ENCODE data around the gene ULK2. TPM values are rescaled to one million over a fixed set of nuclear protein-coding genes. Genes with fewer than 3 reads are reported as not detected.

ULK2 gene
- polyA plus RNA-seq, 1 of the 3 experiments (the other 2 are of a cell fraction) = 18.0 TPM

GRCh38 chr17:19730843-19731242, 136.9 kb downstream of the ULK2 start:
- no peak overlapping the region for H3K4me3 ChIP-seq (ENCODE audit: low read depth in 2 of 2, low read length in 1 of 2)
- H2AFZ ChIP-seq (ENCODE audit: low read depth) = no peak overlapping the region
- H4K20me1 ChIP-seq (ENCODE audit: insufficient read depth) = no peaks in the 10 kb centered on the region
- H3K27me3 ChIP-seq (ENCODE audit: insufficient read depth) = no peaks in the 10 kb centered on the region
- ChIA-PET POLR2A (no interaction called here), CTCF (interaction anchor here (1.1 to 2.0 kb wide), 3 partner anchors 12 to 217 kb away, joined by 3 to 7 read pairs (median 4); no protein-coding TSS in a partner anchor)
- no peak overlapping the region for H3K27ac ChIP-seq (ENCODE audit: low read depth in 2 of 2, low read length in 1 of 2)
- no peaks in the 10 kb centered on the region for H3F3A ChIP-seq (replicated peaks; ENCODE audit: insufficient read depth)
- no peaks in the 10 kb centered on the region for H3K36me3 ChIP-seq (replicated peaks in 1 of 2; ENCODE audit: control insufficient read depth in 1 of 2, insufficient read depth in 2 of 2, low read length in 1 of 2)
- 78% methylated on average over 4 of the region's 4 CpGs for WGBS (ENCODE audit: low lambda C conversion rate)
- no peak overlapping the region for H3K9ac ChIP-seq
- no peaks in the 10 kb centered on the region for H3K79me2 ChIP-seq (ENCODE audit: insufficient read depth)
- peaks cover 0 to 15% of the 10 kb centered on the region in 2 experiments; a peak in 2 of 4 replicates for H3K4me1 ChIP-seq (ENCODE audit: control insufficient read depth in 1 of 2, insufficient read depth in 2 of 2, low read depth in 1 of 2, low read length in 1 of 2)
- no peaks in the 10 kb centered on the region for H3K9me2 ChIP-seq
- TF ChIP-seq PBX3 (IDR thresholded peaks at IDR 0.05) (no peak), TEAD4 (IDR thresholded peaks at IDR 0.05; ENCODE audit: borderline replicate concordance, insufficient read depth) (no peak), CHD2 (IDR thresholded peaks at IDR 0.05; ENCODE audit: low read length, partially characterized antibody) (no peak), REST (IDR thresholded peaks at IDR 0.05; ENCODE audit: low read depth, low read length) (no peak), USF2 (IDR thresholded peaks at IDR 0.05; ENCODE audit: borderline replicate concordance, low read depth, low read length) (no peak), EP300 (IDR thresholded peaks at IDR 0.05; ENCODE audit: borderline replicate concordance in 1 of 2, low read depth in 1 of 2, low read length in 1 of 2) (no peak), YY1 (IDR thresholded peaks at IDR 0.05; ENCODE audit: low read depth) (no peak), TAF1 (IDR thresholded peaks at IDR 0.05; ENCODE audit: borderline replicate concordance, low read depth, low read length) (no peak), IRF3 (IDR thresholded peaks at IDR 0.05; ENCODE audit: low read depth, low read length) (no peak), USF1 (IDR thresholded peaks at IDR 0.05; ENCODE audit: borderline replicate concordance, low read depth) (no peak), TCF12 (IDR thresholded peaks at IDR 0.05) (no peak), GATA2 (CRISPR knock-in tag; IDR thresholded peaks at IDR 0.05) (no peak), ZBTB33 (IDR thresholded peaks at IDR 0.05; ENCODE audit: borderline replicate concordance, low read depth) (no peak), FOSL2 (IDR thresholded peaks at IDR 0.05; ENCODE audit: borderline replicate concordance, low read depth) (no peak), RCOR1 (IDR thresholded peaks at IDR 0.05; ENCODE audit: low read length) (no peak), SMC3 (IDR thresholded peaks at IDR 0.05; ENCODE audit: low read depth, low read length) (no peak), MEF2A (IDR thresholded peaks at IDR 0.05; ENCODE audit: borderline replicate concordance, low read depth) (no peak), RFX5 (IDR thresholded peaks at IDR 0.05; ENCODE audit: low read length) (no peak), EZH2phosphoT487 (IDR thresholded peaks at IDR 0.05; ENCODE audit: borderline replicate concordance, low read depth) (no peak)
- DNase-seq = no peak
- H3K9me3 ChIP-seq = no peaks in the 10 kb centered on the region
- H3K4me2 ChIP-seq = no peak overlapping the region

Measured in SK-N-SH (cell line).